Measurements from ENCODE around the gene FGF22.
"Not testable (repeated sequence)": the region's sequence is repeated elsewhere in the genome, so short reads cannot be mapped to it uniquely, and the experiment has no call there.

The FGF22 gene

DNA sequence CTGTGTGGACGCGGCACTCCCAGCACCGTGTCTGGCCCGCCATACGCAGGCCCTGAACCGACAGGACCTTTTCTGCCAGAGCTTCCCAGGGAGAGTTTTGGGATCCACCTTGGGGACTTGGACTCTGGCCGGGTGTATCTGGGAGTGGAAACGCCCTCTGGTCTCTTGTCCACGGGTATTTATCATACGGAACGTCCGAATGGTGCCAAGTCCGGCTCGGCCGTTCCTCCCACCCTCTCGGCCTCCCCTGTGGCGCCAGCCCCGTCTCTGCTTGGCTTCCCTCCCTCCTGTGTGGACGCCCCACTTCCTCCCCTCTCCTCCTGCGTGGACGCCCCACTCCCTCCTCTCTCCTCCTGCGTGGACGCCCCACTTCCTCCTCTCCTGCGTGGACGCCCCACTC lies 37.9 kb upstream of the FGF22 start:
- no peak for DNase-seq
- Mint-ChIP-seq H3K27ac (no peak overlapping the region), H3K36me3 (ENCODE audit: insufficient read depth) (peaks cover 8% of the 10 kb centered on the region), H3K4me1 (ENCODE audit: low read depth in 2 of 2) (no peaks in the 10 kb centered on the region), H3K4me3 (no peak overlapping the region), H3K9me3 (no peaks in the 10 kb centered on the region), H3K27me3 (no peaks in the 10 kb centered on the region)
- no peak for ATAC-seq (replicated peaks)

DNA sequence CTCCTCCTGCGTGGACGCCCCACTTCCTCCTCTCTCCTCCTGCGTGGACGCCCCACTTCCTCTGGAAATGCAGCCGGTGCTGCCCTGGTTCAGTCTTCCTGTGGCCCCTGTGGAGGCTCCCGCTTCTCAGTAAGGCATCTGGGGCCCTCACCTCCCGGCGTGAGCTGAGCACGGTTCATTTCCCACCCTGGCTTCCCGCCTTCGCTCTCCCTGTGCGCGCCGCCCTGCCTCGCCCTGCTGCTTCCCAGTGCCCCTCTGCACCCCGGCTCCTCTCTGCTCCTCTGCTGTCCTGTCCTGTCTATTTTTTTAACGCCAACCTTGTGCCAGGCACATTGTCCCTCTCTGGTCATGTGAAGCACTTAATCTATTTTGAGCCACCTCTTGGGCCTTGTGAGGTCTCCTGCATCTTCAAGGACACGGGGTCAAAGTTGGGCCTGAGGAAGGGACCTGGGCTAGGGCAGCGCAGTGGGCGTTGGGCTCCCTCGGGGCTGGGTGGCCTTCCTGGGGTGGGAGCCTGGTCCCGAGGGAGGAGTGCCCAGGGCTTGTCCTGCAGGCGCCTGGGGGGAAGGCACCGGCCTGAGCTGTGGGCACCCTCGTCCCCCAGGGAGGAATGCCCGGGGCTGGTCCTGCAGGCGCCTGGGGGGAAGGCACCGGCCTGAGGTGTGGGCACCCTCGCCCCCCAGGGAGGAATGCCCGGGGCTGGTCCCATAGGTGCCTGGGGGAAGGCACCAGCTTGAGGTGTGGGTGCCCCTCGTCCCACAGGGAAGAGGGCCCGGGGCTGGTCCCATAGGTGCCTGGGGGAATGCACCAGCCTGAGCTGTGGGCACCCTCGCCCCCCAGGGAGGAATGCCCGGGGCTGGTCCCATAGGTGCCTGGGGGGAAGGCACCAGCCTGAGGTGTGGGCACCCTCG lies 37.0 kb upstream of the FGF22 start:
- no peak for DNase-seq
- no peak for ATAC-seq (replicated peaks)
- Mint-ChIP-seq H3K36me3 (ENCODE audit: insufficient read depth) (peaks cover 6% of the 10 kb centered on the region), H3K9me3 (no peaks in the 10 kb centered on the region), H3K4me1 (ENCODE audit: low read depth in 2 of 2) (no peaks in the 10 kb centered on the region), H3K27ac (no peak overlapping the region), H3K27me3 (no peaks in the 10 kb centered on the region), H3K4me3 (no peak overlapping the region)

DNA sequence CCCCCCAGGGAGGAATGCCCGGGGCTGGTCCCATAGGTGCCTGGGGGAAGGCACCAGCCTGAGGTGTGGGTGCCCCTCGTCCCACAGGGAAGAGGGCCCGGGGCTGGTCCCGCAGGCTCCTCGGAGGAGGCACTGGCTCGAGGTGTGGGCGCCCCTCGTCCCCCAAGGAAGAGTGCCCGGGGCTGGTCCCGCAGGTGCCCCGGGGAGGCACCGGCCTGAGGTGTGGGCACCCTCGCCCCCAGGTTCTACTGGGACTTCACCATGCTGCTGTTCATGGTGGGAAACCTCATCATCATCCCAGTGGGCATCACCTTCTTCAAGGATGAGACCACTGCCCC lies 36.4 kb upstream of the FGF22 start:
- ATAC-seq (replicated peaks); H3K4me3 Mint-ChIP-seq; H3K4me1 Mint-ChIP-seq (ENCODE audit: low read depth in 2 of 2); DNase-seq; H3K9me3 Mint-ChIP-seq; H3K27ac Mint-ChIP-seq; H3K36me3 Mint-ChIP-seq (ENCODE audit: insufficient read depth); H3K27me3 Mint-ChIP-seq: not testable (repeated sequence)

DNA sequence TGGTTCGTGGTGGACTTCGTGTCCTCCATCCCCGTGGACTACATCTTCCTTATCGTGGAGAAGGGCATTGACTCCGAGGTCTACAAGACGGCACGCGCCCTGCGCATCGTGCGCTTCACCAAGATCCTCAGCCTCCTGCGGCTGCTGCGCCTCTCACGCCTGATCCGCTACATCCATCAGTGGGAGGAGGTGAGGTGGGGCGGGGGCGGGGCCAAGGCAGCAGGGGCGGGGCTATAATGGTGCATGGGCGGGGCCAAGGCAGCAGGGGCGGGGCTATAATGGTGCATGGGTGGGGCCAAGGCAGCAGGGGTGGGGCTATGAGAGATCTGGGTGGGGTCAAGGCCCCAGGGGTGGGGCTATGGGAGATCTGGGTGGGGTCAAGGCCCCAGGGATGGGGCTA lies 35.9 kb upstream of the FGF22 start:
- not testable (repeated sequence) for H3K4me3 Mint-ChIP-seq; H3K36me3 Mint-ChIP-seq (ENCODE audit: insufficient read depth)
- ATAC-seq (replicated peaks), result peak; percentile 48

DNA sequence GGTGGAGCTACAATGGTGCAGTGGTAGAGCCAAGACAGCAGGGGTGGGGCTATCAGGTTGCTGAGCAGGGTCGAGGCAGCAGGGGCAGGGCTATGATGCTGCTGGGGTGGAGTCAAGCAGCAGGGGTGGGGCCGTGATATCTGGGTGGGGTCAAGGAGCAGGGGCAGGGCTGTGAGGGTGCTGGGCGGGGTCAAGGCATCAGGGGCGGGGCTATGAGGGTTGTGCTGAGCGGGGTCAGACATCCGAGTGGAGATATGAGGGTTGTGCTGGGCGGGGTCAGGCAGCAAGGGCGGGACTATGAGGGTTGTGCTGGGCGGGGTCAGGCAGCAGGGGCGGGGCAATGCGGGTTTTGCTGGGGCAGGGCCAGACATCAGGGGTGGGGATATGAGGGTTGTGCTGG lies 35.3 kb upstream of the FGF22 start:
- H3K4me1 Mint-ChIP-seq (ENCODE audit: low read depth in 2 of 2), result no peaks in the 10 kb centered on the region
- no peaks in the 10 kb centered on the region for H3K27me3 Mint-ChIP-seq
- DNase-seq, result no peak
- H3K36me3 Mint-ChIP-seq (ENCODE audit: insufficient read depth), result peaks cover 4% of the 10 kb centered on the region
- peak; percentile 72 for ATAC-seq (replicated peaks)
- H3K9me3 Mint-ChIP-seq, result no peaks in the 10 kb centered on the region
- no peak overlapping the region for H3K4me3 Mint-ChIP-seq
- no peak overlapping the region for H3K27ac Mint-ChIP-seq

More for the DNA sequence above, 35.9 kb upstream of the FGF22 start:
- H3K4me1 Mint-ChIP-seq (ENCODE audit: low read depth in 2 of 2); H3K27ac Mint-ChIP-seq; DNase-seq; H3K27me3 Mint-ChIP-seq; H3K9me3 Mint-ChIP-seq: not testable (repeated sequence)

DNA sequence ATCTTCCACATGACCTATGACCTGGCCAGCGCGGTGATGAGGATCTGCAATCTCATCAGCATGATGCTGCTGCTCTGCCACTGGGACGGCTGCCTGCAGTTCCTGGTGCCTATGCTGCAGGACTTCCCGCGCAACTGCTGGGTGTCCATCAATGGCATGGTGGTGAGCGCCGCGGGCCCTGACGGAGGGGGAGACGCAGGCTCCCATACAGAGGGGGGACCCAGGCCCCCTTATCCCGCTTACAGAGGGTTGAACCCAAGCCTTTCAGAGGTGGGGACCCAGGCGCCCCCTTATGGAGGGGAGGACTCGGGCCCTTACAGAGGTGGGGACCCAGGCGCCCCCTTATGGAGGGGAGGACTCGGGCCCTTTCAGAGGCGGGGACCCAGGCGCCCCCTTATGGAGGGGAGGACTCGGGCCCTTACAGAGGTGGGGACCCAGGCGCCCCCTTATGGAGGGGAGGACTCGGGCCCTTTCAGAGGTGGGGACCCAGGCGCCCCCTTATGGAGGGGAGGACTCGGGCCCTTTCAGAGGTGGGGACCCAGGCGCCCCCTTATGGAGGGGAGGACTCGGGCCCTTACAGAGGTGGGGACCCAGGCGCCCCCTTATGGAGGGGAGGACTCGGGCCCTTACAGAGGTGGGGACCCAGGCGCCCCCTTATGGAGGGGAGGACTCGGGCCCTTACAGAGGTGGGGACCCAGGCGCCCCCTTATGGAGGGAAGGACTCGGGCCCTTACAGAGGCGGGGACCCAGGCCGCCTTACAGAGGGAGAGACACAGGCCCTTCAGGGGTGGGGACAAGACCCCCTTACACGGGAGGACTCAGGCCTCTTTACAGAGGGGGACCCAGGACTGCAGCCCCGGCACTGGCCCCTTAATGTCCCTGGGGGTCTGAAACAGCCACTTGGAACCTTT lies 34.4 kb upstream of the FGF22 start:
- H3K9me3 Mint-ChIP-seq; H3K4me3 Mint-ChIP-seq; H3K27ac Mint-ChIP-seq; H3K36me3 Mint-ChIP-seq (ENCODE audit: insufficient read depth); ATAC-seq (replicated peaks); H3K27me3 Mint-ChIP-seq; DNase-seq; H3K4me1 Mint-ChIP-seq (ENCODE audit: low read depth in 2 of 2): not testable (repeated sequence)

DNA sequence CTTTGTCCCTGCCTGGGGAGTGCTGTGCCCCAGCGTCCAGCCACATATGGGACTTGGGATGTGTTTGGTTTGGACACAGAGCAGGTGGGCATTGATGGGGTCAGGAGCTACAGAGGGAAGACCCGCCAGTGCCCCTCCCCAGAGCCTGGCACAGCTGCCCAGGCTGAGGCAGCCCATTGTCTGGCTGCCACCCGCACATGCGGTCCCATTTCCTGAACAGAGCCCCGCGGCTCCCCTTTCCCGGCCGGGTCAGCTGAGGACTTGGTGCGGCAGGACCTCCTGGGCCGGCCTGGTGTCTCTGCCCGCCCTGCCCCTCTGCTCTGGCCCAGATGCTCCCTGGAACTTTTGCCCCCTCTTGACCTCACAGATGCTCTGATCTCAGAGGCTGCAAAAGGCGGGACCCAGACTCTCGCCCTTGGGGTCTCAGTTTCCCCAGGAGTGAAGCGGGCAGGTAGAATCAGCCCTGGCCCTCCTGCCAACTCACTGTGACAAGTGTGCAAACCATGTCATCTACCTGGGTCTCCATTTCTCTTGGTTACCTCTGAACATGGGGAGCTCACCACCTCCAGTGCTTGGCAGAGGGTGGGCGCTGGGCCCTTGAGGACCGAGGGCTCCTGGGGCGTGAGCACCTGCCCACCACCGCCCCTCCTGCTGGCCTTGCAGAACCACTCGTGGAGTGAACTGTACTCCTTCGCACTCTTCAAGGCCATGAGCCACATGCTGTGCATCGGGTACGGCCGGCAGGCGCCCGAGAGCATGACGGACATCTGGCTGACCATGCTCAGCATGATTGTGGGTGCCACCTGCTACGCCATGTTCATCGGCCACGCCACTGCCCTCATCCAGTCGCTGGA lies 32.2 kb upstream of the FGF22 start:
- Mint-ChIP-seq H3K27ac (peak overlapping the region in 1 of 2 donors; percentile 12), H3K36me3 (ENCODE audit: insufficient read depth) (peaks cover 7% of the 10 kb centered on the region), H3K4me3 (no peak overlapping the region), H3K4me1 (ENCODE audit: low read depth in 2 of 2) (peaks cover 6 to 14% of the 10 kb centered on the region in 2 donors), H3K9me3 (no peaks in the 10 kb centered on the region), H3K27me3 (no peaks in the 10 kb centered on the region)
- no peak for ATAC-seq (replicated peaks)
- DNase-seq, result no peak

DNA sequence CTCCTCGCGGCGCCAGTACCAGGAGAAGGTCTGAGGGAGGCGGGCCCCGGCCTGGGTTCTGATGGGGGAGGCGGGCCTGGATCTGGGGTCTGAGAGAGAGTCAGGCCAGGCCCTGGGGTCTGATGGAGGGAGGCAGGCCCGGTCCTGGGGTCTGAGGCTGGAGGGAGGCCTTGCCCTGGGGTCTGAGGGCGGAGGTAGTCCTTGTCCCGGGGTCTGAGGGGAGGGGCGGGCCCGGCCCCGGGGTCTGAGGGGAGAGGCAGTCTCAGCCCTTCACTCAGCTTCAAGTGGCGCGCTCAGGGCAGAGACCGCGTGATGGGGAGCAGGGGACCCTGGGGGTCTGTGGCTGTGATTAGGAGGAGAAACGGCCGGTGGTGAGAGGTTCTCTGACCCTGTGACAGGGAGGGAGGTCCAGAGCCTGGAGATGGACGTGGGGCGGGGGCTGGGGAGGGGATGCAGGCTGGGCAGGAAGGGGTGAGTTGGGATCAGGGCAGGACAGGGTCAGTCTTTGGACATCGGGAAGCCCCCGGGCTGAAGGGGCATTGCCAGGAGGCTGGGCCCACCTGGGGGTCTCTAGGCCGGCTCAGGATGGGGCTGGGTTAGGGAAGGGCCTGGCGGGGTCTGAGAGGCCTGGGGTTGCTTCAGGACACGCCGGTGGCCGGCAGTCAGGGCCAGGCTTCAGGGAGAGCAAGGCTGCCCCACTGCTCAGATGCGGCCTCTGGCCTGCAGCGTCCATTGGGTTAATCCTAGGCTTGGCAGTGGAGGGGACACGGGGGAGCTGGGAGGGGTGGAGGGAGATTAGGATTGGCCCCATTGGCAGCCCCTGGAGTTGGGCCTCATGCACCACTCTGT lies 31.3 kb upstream of the FGF22 start:
- Mint-ChIP-seq H3K4me3 (no peak overlapping the region), H3K9me3 (no peaks in the 10 kb centered on the region), H3K27ac (peak overlapping the region in 1 of 2 donors; percentile 28), H3K36me3 (ENCODE audit: insufficient read depth) (peaks cover 7% of the 10 kb centered on the region), H3K4me1 (ENCODE audit: low read depth in 2 of 2) (peaks cover 7 to 14% of the 10 kb centered on the region in 2 donors), H3K27me3 (no peaks in the 10 kb centered on the region)
- ATAC-seq (replicated peaks) (no peak), DNase-seq (no peak)

DNA sequence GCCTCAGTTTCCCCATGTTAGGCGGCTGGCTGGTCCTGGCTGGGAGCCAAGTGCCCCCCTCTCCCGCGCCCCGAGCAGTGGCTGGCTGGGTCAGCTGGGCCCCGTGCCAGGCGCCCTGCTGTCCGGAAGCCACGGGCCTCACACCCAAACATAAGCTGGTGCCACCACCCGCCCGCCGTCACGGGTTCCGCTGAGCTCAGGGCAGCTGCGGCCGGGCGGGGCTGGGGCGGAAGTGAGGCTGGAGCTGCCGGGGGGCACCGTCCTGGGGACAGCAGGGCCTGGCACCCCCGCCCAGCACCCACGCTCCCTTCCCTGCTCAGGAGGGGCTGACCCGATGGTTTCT lies 30.7 kb upstream of the FGF22 start:
- ATAC-seq (replicated peaks), result no peak
- no peaks in the 10 kb centered on the region for H3K27me3 Mint-ChIP-seq
- no peaks in the 10 kb centered on the region for H3K9me3 Mint-ChIP-seq
- H3K4me1 Mint-ChIP-seq (ENCODE audit: low read depth in 2 of 2), result peaks cover 7 to 14% of the 10 kb centered on the region in 2 donors
- no peak overlapping the region for H3K4me3 Mint-ChIP-seq
- peaks cover 7% of the 10 kb centered on the region for H3K36me3 Mint-ChIP-seq (ENCODE audit: insufficient read depth)
- no peak for DNase-seq
- H3K27ac Mint-ChIP-seq, result no peak overlapping the region

DNA sequence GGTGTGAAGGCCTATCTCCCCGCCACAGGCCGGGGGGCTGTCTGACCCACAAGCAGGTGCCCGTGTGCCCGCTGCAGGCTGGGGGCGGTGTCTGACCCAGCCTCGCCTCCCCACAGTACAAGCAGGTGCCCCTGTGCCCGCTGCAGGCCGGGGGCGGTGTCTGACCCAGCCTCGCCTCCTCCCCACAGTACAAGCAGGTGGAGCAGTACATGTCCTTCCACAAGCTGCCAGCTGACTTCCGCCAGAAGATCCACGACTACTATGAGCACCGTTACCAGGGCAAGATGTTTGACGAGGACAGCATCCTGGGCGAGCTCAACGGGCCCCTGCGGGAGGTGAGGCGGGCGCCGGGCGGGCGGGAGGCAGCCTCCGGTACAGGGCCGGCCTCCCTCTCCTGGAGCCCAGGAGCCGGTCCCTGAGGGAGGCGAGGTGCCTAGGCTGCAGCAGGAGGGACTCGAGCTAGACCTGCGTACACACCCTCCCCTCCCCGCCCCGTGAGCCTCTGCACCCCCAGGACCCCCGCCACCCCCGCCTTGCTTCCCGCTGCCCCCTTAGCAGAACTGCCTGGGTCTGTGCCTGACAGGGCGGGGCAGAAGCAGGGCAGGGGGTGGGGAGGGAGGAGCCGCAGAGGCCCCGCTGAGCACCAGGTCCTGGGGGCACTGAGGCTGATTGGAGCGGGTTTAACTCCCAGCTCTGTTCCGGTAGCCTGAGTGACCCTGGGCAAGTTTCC lies 29.4 kb upstream of the FGF22 start:
- Mint-ChIP-seq H3K27me3 (no peaks in the 10 kb centered on the region), H3K27ac (peak overlapping the region in 1 of 2 donors; percentile 53), H3K36me3 (ENCODE audit: insufficient read depth) (peaks cover 9% of the 10 kb centered on the region), H3K4me3 (peak overlapping the region; percentile 77 to 84), H3K4me1 (ENCODE audit: low read depth in 2 of 2) (peaks cover 7 to 21% of the 10 kb centered on the region in 2 donors), H3K9me3 (no peaks in the 10 kb centered on the region)
- ATAC-seq (replicated peaks), result peak; percentile 60
- peak; percentile 33 to 48 (median 37) for DNase-seq

DNA sequence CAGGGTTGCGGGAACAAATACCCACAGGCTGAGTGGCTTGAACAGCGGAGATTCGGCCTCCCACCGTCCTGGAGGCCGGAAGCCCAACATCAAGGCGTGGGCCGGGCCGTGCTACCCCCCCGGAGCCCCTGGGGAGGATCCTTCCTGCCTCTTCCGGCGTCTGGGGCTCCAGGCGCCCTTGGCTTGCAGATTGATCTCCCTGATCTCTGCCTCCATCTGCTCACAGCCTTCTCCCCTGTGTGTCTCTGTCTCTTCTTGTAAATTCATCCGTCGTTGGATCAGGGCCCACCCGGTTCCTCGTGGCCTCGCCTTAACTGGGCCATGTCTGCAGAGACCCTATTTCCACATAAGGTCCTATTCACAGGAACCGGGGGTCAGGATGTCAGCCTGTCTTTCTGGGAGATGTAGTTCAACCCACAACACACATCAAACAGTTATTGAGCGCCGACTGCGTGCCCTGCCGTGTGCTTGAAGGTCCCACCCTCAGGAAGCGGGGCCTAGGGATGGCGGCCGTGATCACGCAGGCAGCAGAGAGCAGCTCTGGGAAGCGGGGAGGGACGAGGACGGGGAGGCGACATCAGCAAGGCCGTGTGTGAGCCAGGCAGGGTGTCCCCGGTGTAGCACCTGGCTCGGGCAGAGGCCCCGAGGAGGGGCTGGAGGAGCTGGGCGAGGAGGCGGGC lies 28.7 kb upstream of the FGF22 start:
- H3K9me3 Mint-ChIP-seq, result no peaks in the 10 kb centered on the region
- H3K36me3 Mint-ChIP-seq (ENCODE audit: insufficient read depth), result peaks cover 10% of the 10 kb centered on the region
- ATAC-seq (replicated peaks) (peak; percentile 56), DNase-seq (peak; percentile 32 to 47 (median 40))
- peak overlapping the region; percentile 53 to 85 for H3K27ac Mint-ChIP-seq
- peak overlapping the region; percentile 77 to 84 for H3K4me3 Mint-ChIP-seq
- H3K27me3 Mint-ChIP-seq, result no peaks in the 10 kb centered on the region
- peaks cover 7 to 24% of the 10 kb centered on the region in 2 donors for H3K4me1 Mint-ChIP-seq (ENCODE audit: low read depth in 2 of 2)

All from effector memory CD8-positive, alpha-beta T cell (primary cell).